H9 (cell line): ENCODE measurements around the gene TMEM31. TPM values are rescaled to one million over a fixed set of nuclear protein-coding genes. Genes with fewer than 3 reads are reported as not detected.

Source experiments
- DNase-seq: peaks from one replicate; pipeline ENCODE4 v3.0.0-alpha.2; 2017
- H2AFZ ChIP-seq: one replicate; pipeline ENCODE4 v1.6.1; 2013; ENCODE audit warnings: mild to moderate bottlenecking, low read length, control low read depth, moderate library complexity
- H2AK5ac ChIP-seq: 2 replicates; pipeline ENCODE4 v1.6.1; 2013; ENCODE audit warnings: low read length, control low read depth, mixed read lengths; ENCODE audit not compliant: insufficient read length
- H2BK120ac ChIP-seq: one replicate; pipeline ENCODE4 v1.6.1; 2013; ENCODE audit warnings: low read depth, mild to moderate bottlenecking, low read length, control low read depth, inconsistent platforms; ENCODE audit not compliant: poor library complexity, severe bottlenecking
- H2BK12ac ChIP-seq: 2 replicates; pipeline ENCODE4 v1.6.1; 2013; ENCODE audit warnings: low read length, control low read depth, mixed read lengths, low read depth; ENCODE audit not compliant: insufficient read length
- H2BK15ac ChIP-seq: 2 replicates; pipeline ENCODE4 v1.6.1; 2013; ENCODE audit warnings: low read depth, low read length, control low read depth
- H2BK20ac ChIP-seq: one replicate; pipeline ENCODE4 v1.6.1; 2013; ENCODE audit warnings: low read depth, mild to moderate bottlenecking, low read length, control low read depth, inconsistent platforms; ENCODE audit not compliant: poor library complexity, severe bottlenecking
- H2BK5ac ChIP-seq: 2 replicates; pipeline ENCODE4 v1.6.1; 2013; ENCODE audit warnings: low read length, control low read depth, mixed read lengths; ENCODE audit not compliant: insufficient read length
- H3K14ac ChIP-seq: 2 replicates; pipeline ENCODE4 v1.6.1; 2013; ENCODE audit warnings: low read length, control low read depth; ENCODE audit not compliant: insufficient read depth
- H3K18ac ChIP-seq: 2 replicates; pipeline ENCODE4 v1.6.1; 2013; ENCODE audit warnings: low read depth, mild to moderate bottlenecking, mixed read lengths, low read length, control low read depth; ENCODE audit not compliant: insufficient read length
- H3K23ac ChIP-seq: 2 replicates; pipeline ENCODE4 v1.6.1; 2013; ENCODE audit warnings: low read length, control low read depth, mixed read lengths, low read depth; ENCODE audit not compliant: insufficient read length
- H3K23me2 ChIP-seq: 2 replicates; pipeline ENCODE4 v1.6.1; 2013; ENCODE audit warnings: low read depth, mild to moderate bottlenecking, mixed read lengths, low read length, control low read depth; ENCODE audit not compliant: insufficient read length, poor library complexity, severe bottlenecking
- H3K27ac ChIP-seq: 2 replicates; pipeline ENCODE4 v1.5.1; 2013; ENCODE audit warnings: low read length, control low read depth, mixed read lengths, low read depth; ENCODE audit not compliant: insufficient read length
- H3K27me3 ChIP-seq: 2 replicates; pipeline ENCODE4 v1.6.1; 2013; ENCODE audit warnings: low read length, control low read depth, inconsistent platforms; ENCODE audit not compliant: insufficient read depth
- H3K4ac ChIP-seq: 2 replicates; pipeline ENCODE4 v1.6.1; 2013; ENCODE audit warnings: low read depth, mild to moderate bottlenecking, control low read depth, inconsistent platforms, low read length, moderate library complexity
- H3K4me1 ChIP-seq: 2 replicates; pipeline ENCODE4 v1.6.1; 2013; ENCODE audit warnings: low read length, control low read depth, inconsistent platforms; ENCODE audit not compliant: insufficient read depth
- H3K4me2 ChIP-seq: 2 replicates; pipeline ENCODE4 v1.6.1; 2013; ENCODE audit warnings: low read length, control low read depth, mixed read lengths; ENCODE audit not compliant: insufficient read length, insufficient read depth
- H3K56ac ChIP-seq: 2 replicates; pipeline ENCODE4 v1.6.1; 2013; ENCODE audit warnings: low read depth, mild to moderate bottlenecking, mixed read lengths, low read length, control low read depth; ENCODE audit not compliant: insufficient read length
- H3K79me1 ChIP-seq: 2 replicates; pipeline ENCODE4 v1.6.1; 2013; ENCODE audit warnings: low read depth, mild to moderate bottlenecking, moderate library complexity, low read length, control low read depth, inconsistent platforms; ENCODE audit not compliant: insufficient read depth, poor library complexity, severe bottlenecking
- H3K79me2 ChIP-seq: 2 replicates; pipeline ENCODE4 v1.6.1; 2013; ENCODE audit warnings: low read length, control low read depth, inconsistent platforms; ENCODE audit not compliant: insufficient read depth
- H3K9ac ChIP-seq: 2 replicates; pipeline ENCODE4 v1.6.1; 2013; ENCODE audit warnings: low read length, control low read depth, mixed read lengths; ENCODE audit not compliant: insufficient read length; ENCODE audit errors: extremely low read depth
- H3K9me3 ChIP-seq: one replicate; pipeline ENCODE4 v1.6.1; 2013; ENCODE audit warnings: low read depth, low read length, inconsistent platforms; ENCODE audit not compliant: control insufficient read depth
- H3T11ph ChIP-seq: one replicate; pipeline ENCODE4 v1.6.1; 2013; ENCODE audit warnings: mild to moderate bottlenecking, low read length, control low read depth, inconsistent platforms
- H4K20me1 ChIP-seq: one replicate; pipeline ENCODE4 v1.6.1; 2013; ENCODE audit not compliant: control insufficient read depth, insufficient read length, insufficient read depth
- H4K5ac ChIP-seq: 2 replicates; pipeline ENCODE4 v1.6.1; 2013; ENCODE audit warnings: low read depth, mild to moderate bottlenecking, mixed read lengths, low read length, control low read depth; ENCODE audit not compliant: insufficient read length
- H4K8ac ChIP-seq: replicated peaks from 2 replicates; pipeline ENCODE4 v1.6.1; 2013; ENCODE audit warnings: low read length, control low read depth, mixed read lengths, low read depth; ENCODE audit not compliant: insufficient read length
- H4K91ac ChIP-seq: 2 replicates; pipeline ENCODE4 v1.6.1; 2013; ENCODE audit warnings: low read depth, mild to moderate bottlenecking, moderate library complexity, mixed read lengths, low read length, control low read depth; ENCODE audit not compliant: insufficient read length
- H3K27ac Mint-ChIP-seq, 3 experiments: 2 replicates in 2 of 3; 3 replicates in 1 of 3; pipeline ENCODE4 v1.8.0; 2020 to 2021; ENCODE audit warnings: mixed read lengths in 3 of 3, mild to moderate bottlenecking in 1 of 3, moderate library complexity in 1 of 3
- H3K27me3 Mint-ChIP-seq: 2 replicates; pipeline ENCODE4 v1.8.0; 2021; ENCODE audit warnings: low read depth, mild to moderate bottlenecking, moderate library complexity, mixed read lengths
- H3K36me3 Mint-ChIP-seq, 3 experiments: 2 replicates in 2 of 3; 3 replicates in 1 of 3; pipeline ENCODE4 v1.8.0; 2020 to 2021; ENCODE audit warnings: low read depth in 3 of 3, mixed read lengths in 3 of 3; ENCODE audit not compliant: insufficient read depth in 1 of 3
- H3K4me1 Mint-ChIP-seq, 2 experiments: 2 replicates each; pipeline ENCODE4 v1.8.0; 2020; ENCODE audit warnings: mixed read lengths in 2 of 2
- H3K4me3 Mint-ChIP-seq, 2 experiments: 2 replicates in 1 of 2; 3 replicates in 1 of 2; pipeline ENCODE4 v1.8.0; 2020 to 2021; ENCODE audit warnings: mild to moderate bottlenecking in 2 of 2, mixed read lengths in 2 of 2, moderate library complexity in 1 of 2
- H3K9me3 Mint-ChIP-seq, 2 experiments: 2 replicates in 1 of 2; 3 replicates in 1 of 2; pipeline ENCODE4 v1.8.0; 2020; ENCODE audit warnings: mild to moderate bottlenecking in 2 of 2, mixed read lengths in 2 of 2, moderate library complexity in 1 of 2
- CTCF ChIP-seq: fragments of 200-600 bp; sonication (generic); conservative IDR thresholded peaks from 3 replicates; pipeline ENCODE4 v1.8.0; 2021; ENCODE audit warnings: antibody characterized with exemption, mild to moderate bottlenecking
- WGBS: extraction: QIAGEN DNeasy Blood & Tissue Kit; methylation state at CpG from one replicate; pipeline ENCODE4 v1.1.7; 2013; ENCODE audit warnings: missing lambda C conversion rate, low lambda C conversion rate, mixed read lengths; ENCODE audit not compliant: insufficient read length; ENCODE audit errors: extremely low coverage; 5-methylcytosine and 5-hydroxymethylcytosine counted together
- total RNA-seq: library from RNA; stranded (reverse); gene quantifications from 2 replicates; pipeline ENCODE4 v1.2.1, GENCODE V29; 2021

TMEM31 gene
- total RNA-seq, 1 experiment from 2014 or later: 0.55 TPM

DNA sequence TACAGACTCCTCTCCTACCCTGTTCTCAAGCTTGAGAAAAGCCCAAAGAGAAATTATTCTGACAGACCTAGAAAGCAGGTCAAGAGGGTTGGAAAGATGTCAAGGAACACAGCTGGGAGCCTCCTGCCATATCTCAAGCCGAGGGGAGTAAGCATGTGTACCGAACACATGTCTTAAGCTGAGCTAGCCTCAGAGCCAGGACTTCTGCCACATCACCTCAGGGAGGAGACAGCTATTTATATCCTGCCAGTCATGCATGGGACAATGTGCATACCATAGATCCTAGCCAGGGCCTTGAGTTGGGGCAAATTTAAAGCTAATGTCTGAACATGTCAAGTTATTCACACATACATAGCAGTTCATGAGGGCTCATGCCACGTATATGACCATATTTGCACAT, 11.8 kb downstream of the TMEM31 start:
- no peak overlapping the region for H3K14ac ChIP-seq
- H2BK20ac ChIP-seq: no peak overlapping the region
- Mint-ChIP-seq H3K4me1 (peaks cover 24 to 33% of the 10 kb centered on the region in 2 experiments), H3K27ac (no peak overlapping the region), H3K9me3 (peaks cover 0 to 30% of the 10 kb centered on the region in 2 experiments; a peak in 2 of 5 replicates), H3K4me3 (no peak overlapping the region), H3K36me3 (no peaks in the 10 kb centered on the region; a peak in 1 of 7 replicates), H3K27me3 (peaks cover 1% of the 10 kb centered on the region)
- no peaks in the 10 kb centered on the region for H3K79me1 ChIP-seq
- no peak for DNase-seq
- H3K23me2 ChIP-seq: no peaks in the 10 kb centered on the region
- no peak overlapping the region for H2AFZ ChIP-seq
- H3K4me1 ChIP-seq: no peaks in the 10 kb centered on the region; the same call in 1 of the 2 replicates
- no peak overlapping the region for H3K4me2 ChIP-seq
- no peak for TF ChIP-seq CTCF
- H4K20me1 ChIP-seq: no peaks in the 10 kb centered on the region
- no peak overlapping the region for H3K18ac ChIP-seq
- H3K4ac ChIP-seq: no peak overlapping the region
- H3T11ph ChIP-seq: no peak overlapping the region
- no CpG with 5 or more reads among the region's 3 CpGs for WGBS
- no peak overlapping the region for H3K9ac ChIP-seq
- no peak overlapping the region for H3K56ac ChIP-seq
- no peak overlapping the region for H3K27ac ChIP-seq
- no peak overlapping the region for H2BK5ac ChIP-seq
- H3K23ac ChIP-seq: no peak overlapping the region
- H3K79me2 ChIP-seq: no peaks in the 10 kb centered on the region
- H3K27me3 ChIP-seq: no peaks in the 10 kb centered on the region
- H4K8ac ChIP-seq: no peak overlapping the region
- no peak overlapping the region for H4K91ac ChIP-seq
- H3K9me3 ChIP-seq: no peaks in the 10 kb centered on the region
- H2AK5ac ChIP-seq: no peak overlapping the region
- no peak overlapping the region for H2BK15ac ChIP-seq
- H4K5ac ChIP-seq: no peak overlapping the region
- no peak overlapping the region for H2BK12ac ChIP-seq
- no peak overlapping the region for H2BK120ac ChIP-seq
